Type B pancreatic cell (in vitro differentiated cells): Measurements from ENCODE around the gene SPATA31D3. TPM values are rescaled to one million over a fixed set of nuclear protein-coding genes. Genes with fewer than 3 reads are reported as not detected.

Experiments
- DNase-seq: peaks from one replicate; pipeline ENCODE4 v3.0.0; 2021; ENCODE audit warnings: mixed read lengths; ENCODE audit not compliant: unreplicated experiment; ENCODE audit errors: extremely low spot score
- H3K27ac Mint-ChIP-seq: 2 replicates; pipeline ENCODE4 v1.8.0; 2021; ENCODE audit warnings: mild to moderate bottlenecking, mixed read lengths
- H3K27me3 Mint-ChIP-seq: 2 replicates; pipeline ENCODE4 v1.8.0; 2021; ENCODE audit warnings: mixed read lengths
- H3K36me3 Mint-ChIP-seq: 2 replicates; pipeline ENCODE4 v1.8.0; 2021; ENCODE audit warnings: mixed read lengths
- H3K4me1 Mint-ChIP-seq: one replicate; pipeline ENCODE4 v1.8.0; 2021; ENCODE audit warnings: mixed read lengths; ENCODE audit not compliant: unreplicated experiment
- H3K4me3 Mint-ChIP-seq: 2 replicates; pipeline ENCODE4 v1.8.0; 2021; ENCODE audit warnings: mild to moderate bottlenecking, mixed read lengths
- H3K9me3 Mint-ChIP-seq: 2 replicates; pipeline ENCODE4 v1.8.0; 2021; ENCODE audit warnings: mixed read lengths
- total RNA-seq: library from RNA; stranded (reverse); gene quantifications from 2 replicates; pipeline ENCODE4 v1.2.1, GENCODE V29; 2021; ENCODE audit warnings: low replicate concordance
- TF ChIP-seq, protein P1 (sequence below): fragments of 200-600 bp; sonication (generic); conservative IDR thresholded peaks from 2 replicates; pipeline ENCODE4 v1.5.0; 2021; ENCODE audit warnings: antibody characterized with exemption, mild to moderate bottlenecking

Gene SPATA31D3
- total RNA-seq, 1 donor from 2014 or later, result not detected

DNA sequence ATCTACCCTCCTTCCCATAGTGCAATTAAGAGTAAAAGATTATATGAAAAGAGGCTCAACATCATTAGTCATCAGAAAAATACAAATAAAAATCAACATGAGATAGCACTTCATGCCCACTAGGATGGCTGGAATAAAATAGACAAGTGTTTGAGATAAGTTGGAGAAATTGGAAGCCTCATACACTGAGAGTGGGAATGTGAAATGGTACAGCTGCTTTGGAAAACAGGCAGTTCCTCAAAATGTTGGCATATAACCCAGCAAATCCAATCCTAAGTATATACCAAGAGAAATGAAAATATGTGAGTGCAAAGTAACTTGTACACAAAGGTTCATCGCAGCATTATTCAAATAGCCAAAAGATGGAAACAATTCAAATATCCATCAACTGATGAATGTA lies 9.8 kb downstream of the SPATA31D3 start:
- no peak for DNase-seq
- Mint-ChIP-seq H3K4me3 (no peak overlapping the region), H3K9me3 (peaks cover 17% of the 10 kb centered on the region), H3K4me1 (no peaks in the 10 kb centered on the region), H3K27me3 (peaks cover 16% of the 10 kb centered on the region), H3K36me3 (no peaks in the 10 kb centered on the region), H3K27ac (no peak overlapping the region)
- TF ChIP-seq, protein P1, sequence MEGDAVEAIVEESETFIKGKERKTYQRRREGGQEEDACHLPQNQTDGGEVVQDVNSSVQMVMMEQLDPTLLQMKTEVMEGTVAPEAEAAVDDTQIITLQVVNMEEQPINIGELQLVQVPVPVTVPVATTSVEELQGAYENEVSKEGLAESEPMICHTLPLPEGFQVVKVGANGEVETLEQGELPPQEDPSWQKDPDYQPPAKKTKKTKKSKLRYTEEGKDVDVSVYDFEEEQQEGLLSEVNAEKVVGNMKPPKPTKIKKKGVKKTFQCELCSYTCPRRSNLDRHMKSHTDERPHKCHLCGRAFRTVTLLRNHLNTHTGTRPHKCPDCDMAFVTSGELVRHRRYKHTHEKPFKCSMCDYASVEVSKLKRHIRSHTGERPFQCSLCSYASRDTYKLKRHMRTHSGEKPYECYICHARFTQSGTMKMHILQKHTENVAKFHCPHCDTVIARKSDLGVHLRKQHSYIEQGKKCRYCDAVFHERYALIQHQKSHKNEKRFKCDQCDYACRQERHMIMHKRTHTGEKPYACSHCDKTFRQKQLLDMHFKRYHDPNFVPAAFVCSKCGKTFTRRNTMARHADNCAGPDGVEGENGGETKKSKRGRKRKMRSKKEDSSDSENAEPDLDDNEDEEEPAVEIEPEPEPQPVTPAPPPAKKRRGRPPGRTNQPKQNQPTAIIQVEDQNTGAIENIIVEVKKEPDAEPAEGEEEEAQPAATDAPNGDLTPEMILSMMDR, result peak; percentile 20

- H3K36me3 Mint-ChIP-seq, result no peaks in the 10 kb centered on the region
- peaks cover 25% of the 10 kb centered on the region for H3K9me3 Mint-ChIP-seq
- H3K4me1 Mint-ChIP-seq, result no peaks in the 10 kb centered on the region
- no peak overlapping the region for H3K27ac Mint-ChIP-seq
- TF ChIP-seq, protein P1, result no peak
- no peak for DNase-seq
- H3K4me3 Mint-ChIP-seq, result no peak overlapping the region
- peaks cover 5% of the 10 kb centered on the region for H3K27me3 Mint-ChIP-seq
These were observed 12.3 kb downstream of the SPATA31D3 start for GRCh38 chr9:81955625-81956024.

DNA sequence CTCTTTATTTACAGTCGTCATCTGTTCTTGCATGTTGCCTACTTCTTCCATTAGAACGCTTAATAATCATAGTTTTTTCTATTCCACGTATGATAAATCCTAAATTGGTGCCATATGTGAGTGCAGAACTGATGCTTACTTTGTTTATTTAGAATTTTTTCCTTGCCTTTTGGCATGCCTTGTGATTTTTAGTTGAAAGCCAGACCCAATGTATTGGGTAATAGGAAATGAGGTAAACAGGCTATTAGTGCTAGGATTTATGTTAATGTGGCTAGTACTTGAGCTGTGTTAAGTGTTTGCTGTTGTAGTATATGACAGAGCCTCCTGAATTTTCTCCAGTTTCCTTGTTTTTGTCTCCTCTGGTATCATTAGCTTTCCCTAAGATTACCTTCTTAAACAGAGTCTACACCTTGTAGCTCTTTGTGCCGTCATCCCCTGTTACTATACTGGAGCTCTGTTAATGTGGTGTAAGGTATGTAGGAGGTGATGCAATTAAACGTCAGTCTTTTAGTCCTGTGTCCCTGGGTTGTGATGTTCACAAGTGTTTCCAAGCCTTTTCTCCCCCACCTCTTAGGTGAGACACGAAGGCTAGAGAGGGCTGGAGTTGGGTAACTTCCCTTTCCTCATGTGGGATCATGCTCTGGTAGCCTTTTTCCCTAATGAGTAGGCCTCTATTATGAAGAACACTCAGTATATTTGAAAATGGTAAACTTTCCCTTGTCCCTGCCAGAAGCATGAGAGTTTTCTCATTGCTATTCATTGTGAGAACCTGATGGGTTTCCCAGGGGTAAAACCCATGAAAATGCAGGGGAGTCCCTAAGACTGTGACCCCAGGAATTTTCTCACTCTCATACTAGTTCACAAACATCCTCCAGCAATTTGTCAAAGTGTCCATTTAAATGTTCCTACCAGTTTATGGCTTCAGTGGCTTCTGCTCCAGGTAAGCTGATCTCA lies 21.2 kb downstream of the SPATA31D3 start:
- no peak for DNase-seq
- no peak overlapping the region for H3K27ac Mint-ChIP-seq
- no peak overlapping the region for H3K4me3 Mint-ChIP-seq
- no peaks in the 10 kb centered on the region for H3K4me1 Mint-ChIP-seq
- H3K9me3 Mint-ChIP-seq, result peaks cover 7% of the 10 kb centered on the region
- H3K27me3 Mint-ChIP-seq, result no peaks in the 10 kb centered on the region
- TF ChIP-seq, protein P1, result no peak
- peaks cover 4% of the 10 kb centered on the region for H3K36me3 Mint-ChIP-seq

DNA sequence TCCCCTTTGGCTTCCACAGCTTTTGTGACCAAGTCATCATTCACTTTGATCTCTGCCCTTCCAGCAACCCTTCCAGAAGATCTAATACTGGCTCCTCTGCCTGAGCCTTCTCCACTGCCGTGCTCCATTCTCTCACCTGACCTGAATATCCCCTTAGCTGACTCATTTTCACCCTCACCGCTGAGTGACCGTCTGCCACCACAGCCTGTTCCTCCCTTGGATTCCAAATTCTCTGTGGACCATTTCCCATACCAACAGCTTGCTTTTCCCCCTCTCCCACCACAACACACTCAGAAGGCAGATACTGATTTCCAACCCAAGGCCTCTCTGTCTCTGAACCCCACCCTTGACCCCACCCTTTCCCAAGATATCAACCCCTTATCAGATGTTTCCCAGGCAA lies 24.7 kb downstream of the SPATA31D3 start:
- DNase-seq, result no peak
- peaks cover 13% of the 10 kb centered on the region for H3K9me3 Mint-ChIP-seq
- no peak overlapping the region for H3K4me3 Mint-ChIP-seq
- TF ChIP-seq, protein P1, result no peak
- H3K27me3 Mint-ChIP-seq, result no peaks in the 10 kb centered on the region
- no peak overlapping the region for H3K27ac Mint-ChIP-seq
- peaks cover 4% of the 10 kb centered on the region for H3K36me3 Mint-ChIP-seq
- H3K4me1 Mint-ChIP-seq, result no peaks in the 10 kb centered on the region

- peaks cover 4% of the 10 kb centered on the region for H3K36me3 Mint-ChIP-seq
- H3K9me3 Mint-ChIP-seq, result peaks cover 13% of the 10 kb centered on the region
- no peak overlapping the region for H3K27ac Mint-ChIP-seq
- H3K4me3 Mint-ChIP-seq, result no peak overlapping the region
- TF ChIP-seq, protein P1, result no peak
- no peaks in the 10 kb centered on the region for H3K4me1 Mint-ChIP-seq
- no peaks in the 10 kb centered on the region for H3K27me3 Mint-ChIP-seq
- no peak for DNase-seq
These were observed 26.7 kb downstream of the SPATA31D3 start for GRCh38 chr9:81969971-81970370.
